Measurements from ENCODE around the gene ATP1A2. TPM values are rescaled to one million over a fixed set of nuclear protein-coding genes. Genes with fewer than 3 reads are reported as not detected.
A peak's percentile ranks its signal among the peaks of the same experiment; 100 is the strongest.

The ATP1A2 gene
- total RNA-seq, 1 experiment from 2014 or later, result 23.2 TPM

GRCh38 chr1:160083968-160084770 is 31.4 kb upstream of the ATP1A2 start (continued):
- TF ChIP-seq IRF1 (CRISPR knock-in tag; IDR thresholded peaks at IDR 0.05), result peak; percentile 91; the same call in 1 of the 2 replicates
- peak; percentile 85 for TF ChIP-seq ATF3 (CRISPR knock-in tag; conservative IDR thresholded peaks at IDR 0.05)
- peak; percentile 95 for TF ChIP-seq NFE2L1 (CRISPR knock-in tag; IDR thresholded peaks at IDR 0.05)
- TF ChIP-seq ZNF281 (CRISPR knock-in tag; IDR thresholded peaks at IDR 0.05), result peak; percentile 85; the same call in 1 of the 2 replicates
- TF ChIP-seq GRHL2 (CRISPR knock-in tag; IDR thresholded peaks at IDR 0.05; ENCODE audit: insufficient replicate concordance, severe bottlenecking), result no peak
- TF ChIP-seq ZNF423 (CRISPR knock-in tag; IDR thresholded peaks at IDR 0.05), result no peak; the same call in 1 of the 2 replicates
- no peak for TF ChIP-seq ZNF317 (CRISPR knock-in tag; IDR thresholded peaks at IDR 0.05; ENCODE audit: borderline replicate concordance, low read depth)
- TF ChIP-seq JUN (CRISPR knock-in tag; IDR thresholded peaks at IDR 0.05), result peak; percentile 92; the same call in 1 of the 2 replicates
- peak; percentile 95 for TF ChIP-seq ZNF138 (CRISPR knock-in tag; conservative IDR thresholded peaks at IDR 0.05)
- no peak for TF ChIP-seq RORB (CRISPR knock-in tag; IDR thresholded peaks at IDR 0.05)
- no peak; the same call in 1 of the 2 replicates for TF ChIP-seq STAT6 (CRISPR knock-in tag; conservative IDR thresholded peaks at IDR 0.05; ENCODE audit: low read depth)
- TF ChIP-seq RELA (CRISPR knock-in tag; IDR thresholded peaks at IDR 0.05; ENCODE audit: borderline replicate concordance), result 0 out of 2 replicates have a peak, but pooled peaks have one; percentile 24
- no peak for TF ChIP-seq MLX (CRISPR knock-in tag; IDR thresholded peaks at IDR 0.05)
- peak; percentile 64; the same call in 1 of the 2 replicates for TF ChIP-seq NR3C1 (CRISPR knock-in tag; conservative IDR thresholded peaks at IDR 0.05; ENCODE audit: low read depth)
- TF ChIP-seq SMAD3 (CRISPR knock-in tag; IDR thresholded peaks at IDR 0.05; ENCODE audit: borderline replicate concordance), result peak; percentile 87
- TF ChIP-seq JAZF1 (CRISPR knock-in tag; IDR thresholded peaks at IDR 0.05), result no peak
- TF ChIP-seq E2F4 (CRISPR knock-in tag; IDR thresholded peaks at IDR 0.05; ENCODE audit: borderline replicate concordance, low read depth), result peak; percentile 85; the same call in 1 of the 2 replicates
- TF ChIP-seq NFYB (CRISPR knock-in tag; conservative IDR thresholded peaks at IDR 0.05; ENCODE audit: low read depth), result peak; percentile 38; the same call in 1 of the 2 replicates
- no peak for TF ChIP-seq ATF6 (CRISPR knock-in tag; IDR thresholded peaks at IDR 0.05)
- TF ChIP-seq SOX15 (CRISPR knock-in tag; IDR thresholded peaks at IDR 0.05), result no peak
- peak; percentile 56; the same call in 1 of the 2 replicates for TF ChIP-seq ZNF121 (CRISPR knock-in tag; IDR thresholded peaks at IDR 0.05)
- peak; percentile 92 for TF ChIP-seq ZBTB21 (CRISPR knock-in tag; IDR thresholded peaks at IDR 0.05; ENCODE audit: borderline replicate concordance)
- TF ChIP-seq ERG (CRISPR knock-in tag; IDR thresholded peaks at IDR 0.05), result no peak
- peak; percentile 96 for TF ChIP-seq TEAD1 (CRISPR knock-in tag; IDR thresholded peaks at IDR 0.05)
- no peak for TF ChIP-seq NFATC4 (CRISPR knock-in tag; IDR thresholded peaks at IDR 0.05)
- no peak for TF ChIP-seq MXD4 (CRISPR knock-in tag; IDR thresholded peaks at IDR 0.05; ENCODE audit: borderline replicate concordance)
- TF ChIP-seq ESRRA (CRISPR knock-in tag; IDR thresholded peaks at IDR 0.05; ENCODE audit: borderline replicate concordance), result peak; percentile 75; the same call in 1 of the 2 replicates

All from WTC11 (cell line).